ENCODE measurements around the gene LTB.

- no peak for TF ChIP-seq SNAI2 (CRISPR knock-in tag; IDR thresholded peaks at IDR 0.05)
- no peak for TF ChIP-seq CREB5 (CRISPR knock-in tag; IDR thresholded peaks at IDR 0.05; ENCODE audit: low read depth)
- TF ChIP-seq, protein P1, sequence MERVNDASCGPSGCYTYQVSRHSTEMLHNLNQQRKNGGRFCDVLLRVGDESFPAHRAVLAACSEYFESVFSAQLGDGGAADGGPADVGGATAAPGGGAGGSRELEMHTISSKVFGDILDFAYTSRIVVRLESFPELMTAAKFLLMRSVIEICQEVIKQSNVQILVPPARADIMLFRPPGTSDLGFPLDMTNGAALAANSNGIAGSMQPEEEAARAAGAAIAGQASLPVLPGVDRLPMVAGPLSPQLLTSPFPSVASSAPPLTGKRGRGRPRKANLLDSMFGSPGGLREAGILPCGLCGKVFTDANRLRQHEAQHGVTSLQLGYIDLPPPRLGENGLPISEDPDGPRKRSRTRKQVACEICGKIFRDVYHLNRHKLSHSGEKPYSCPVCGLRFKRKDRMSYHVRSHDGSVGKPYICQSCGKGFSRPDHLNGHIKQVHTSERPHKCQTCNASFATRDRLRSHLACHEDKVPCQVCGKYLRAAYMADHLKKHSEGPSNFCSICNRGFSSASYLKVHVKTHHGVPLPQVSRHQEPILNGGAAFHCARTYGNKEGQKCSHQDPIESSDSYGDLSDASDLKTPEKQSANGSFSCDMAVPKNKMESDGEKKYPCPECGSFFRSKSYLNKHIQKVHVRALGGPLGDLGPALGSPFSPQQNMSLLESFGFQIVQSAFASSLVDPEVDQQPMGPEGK (CRISPR knock-in tag; IDR thresholded peaks at IDR 0.05; ENCODE audit: borderline replicate concordance) = no peak
- TF ChIP-seq BACH2 (CRISPR knock-in tag; IDR thresholded peaks at IDR 0.05; ENCODE audit: borderline replicate concordance) = no peak
- no peak for TF ChIP-seq ARNTL (CRISPR knock-in tag; IDR thresholded peaks at IDR 0.05; ENCODE audit: borderline replicate concordance, low read depth)
- TF ChIP-seq ZFP3 (CRISPR knock-in tag; IDR thresholded peaks at IDR 0.05) = no peak
- TF ChIP-seq TSHZ2 (CRISPR knock-in tag; IDR thresholded peaks at IDR 0.05) = no peak
- TF ChIP-seq, protein P2, sequence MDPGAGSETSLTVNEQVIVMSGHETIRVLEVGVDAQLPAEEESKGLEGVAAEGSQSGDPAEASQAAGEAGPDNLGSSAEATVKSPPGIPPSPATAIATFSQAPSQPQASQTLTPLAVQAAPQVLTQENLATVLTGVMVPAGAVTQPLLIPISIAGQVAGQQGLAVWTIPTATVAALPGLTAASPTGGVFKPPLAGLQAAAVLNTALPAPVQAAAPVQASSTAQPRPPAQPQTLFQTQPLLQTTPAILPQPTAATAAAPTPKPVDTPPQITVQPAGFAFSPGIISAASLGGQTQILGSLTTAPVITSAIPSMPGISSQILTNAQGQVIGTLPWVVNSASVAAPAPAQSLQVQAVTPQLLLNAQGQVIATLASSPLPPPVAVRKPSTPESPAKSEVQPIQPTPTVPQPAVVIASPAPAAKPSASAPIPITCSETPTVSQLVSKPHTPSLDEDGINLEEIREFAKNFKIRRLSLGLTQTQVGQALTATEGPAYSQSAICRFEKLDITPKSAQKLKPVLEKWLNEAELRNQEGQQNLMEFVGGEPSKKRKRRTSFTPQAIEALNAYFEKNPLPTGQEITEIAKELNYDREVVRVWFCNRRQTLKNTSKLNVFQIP (CRISPR knock-in tag; IDR thresholded peaks at IDR 0.05; ENCODE audit: borderline replicate concordance, low read depth) = no peak
- no peak for TF ChIP-seq ESRRG (CRISPR knock-in tag; IDR thresholded peaks at IDR 0.05)
- TF ChIP-seq RARB (CRISPR knock-in tag; IDR thresholded peaks at IDR 0.05) = no peak
- TF ChIP-seq, protein P3, sequence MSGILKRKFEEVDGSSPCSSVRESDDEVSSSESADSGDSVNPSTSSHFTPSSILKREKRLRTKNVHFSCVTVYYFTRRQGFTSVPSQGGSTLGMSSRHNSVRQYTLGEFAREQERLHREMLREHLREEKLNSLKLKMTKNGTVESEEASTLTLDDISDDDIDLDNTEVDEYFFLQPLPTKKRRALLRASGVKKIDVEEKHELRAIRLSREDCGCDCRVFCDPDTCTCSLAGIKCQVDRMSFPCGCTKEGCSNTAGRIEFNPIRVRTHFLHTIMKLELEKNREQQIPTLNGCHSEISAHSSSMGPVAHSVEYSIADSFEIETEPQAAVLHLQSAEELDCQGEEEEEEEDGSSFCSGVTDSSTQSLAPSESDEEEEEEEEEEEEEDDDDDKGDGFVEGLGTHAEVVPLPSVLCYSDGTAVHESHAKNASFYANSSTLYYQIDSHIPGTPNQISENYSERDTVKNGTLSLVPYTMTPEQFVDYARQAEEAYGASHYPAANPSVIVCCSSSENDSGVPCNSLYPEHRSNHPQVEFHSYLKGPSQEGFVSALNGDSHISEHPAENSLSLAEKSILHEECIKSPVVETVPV (CRISPR knock-in tag; IDR thresholded peaks at IDR 0.05) = no peak
Measured at GRCh38 chr6:31630177-31630934, 48.1 kb upstream of the LTB start.
